ENCODE results near the gene CWC15. TPM values are rescaled to one million over a fixed set of nuclear protein-coding genes. Genes with fewer than 3 reads are reported as not detected.

Gene CWC15
- total RNA-seq, 1 experiment from 2014 or later, result 56.9 TPM

GRCh38 chr11:94975599-94975998, 2.2 kb upstream of the CWC15 start:
- Histone ChIP-seq H3F3A (ENCODE audit: low read length, unreplicated experiment) (no peaks in the 10 kb centered on the region), H3K27me3 (ENCODE audit: low read length) (no peaks in the 10 kb centered on the region), H4K20me1 (ENCODE audit: low read length) (peaks cover 6% of the 10 kb centered on the region; the same call in 1 of the 2 replicates), H3K4me1 (ENCODE audit: insufficient read depth, low read length) (peaks cover 21% of the 10 kb centered on the region), H3K79me2 (ENCODE audit: low read length) (peaks cover 35% of the 10 kb centered on the region), H3K9me2 (replicated peaks; ENCODE audit: low read length) (no peaks in the 10 kb centered on the region), H3K9me3 (ENCODE audit: low read length) (no peaks in the 10 kb centered on the region), H2AFZ (ENCODE audit: low read length) (no peak overlapping the region), H3K27ac (ENCODE audit: low read length) (no peak overlapping the region), H3K9ac (ENCODE audit: low read length) (no peak overlapping the region), H3K4me3 (ENCODE audit: low read length) (no peak overlapping the region), H3K36me3 (ENCODE audit: low read depth, low read length) (peaks cover 13% of the 10 kb centered on the region), H3K4me2 (ENCODE audit: low read length) (no peak overlapping the region)
- CTCF ChIA-PET, result no interaction called here
- TF ChIP-seq EZH2 (IDR thresholded peaks at IDR 0.05; ENCODE audit: low read length, unreplicated experiment) (no peak), EZH2phosphoT487 (IDR thresholded peaks at IDR 0.05; ENCODE audit: borderline replicate concordance, low read length) (no peak), CTCF (conservative IDR thresholded peaks at IDR 0.05; ENCODE audit: low read depth, low read length) (no peak)
- BruUV-seq (replicated peaks), result no TSS peak
- intact Hi-C loops (cut with micrococcal nuclease), result loop anchor here (10.0 kb wide), 1 partner anchor 789 kb away; no protein-coding TSS in a partner anchor
- POLR2A ChIA-PET (ENCODE audit: unreplicated experiment), result no interaction called here
- ATAC-seq (no peak), DNase-seq (no peak)

- H3F3A ChIP-seq (ENCODE audit: low read length, unreplicated experiment), result no peaks in the 10 kb centered on the region
- H3K9ac ChIP-seq (ENCODE audit: low read length), result peak overlapping the region; percentile 91
- no peak for ATAC-seq
- no peaks in the 10 kb centered on the region for H3K9me3 ChIP-seq (ENCODE audit: low read length)
- H3K79me2 ChIP-seq (ENCODE audit: low read length), result peaks cover 35% of the 10 kb centered on the region
- peak overlapping the region; percentile 96 for H2AFZ ChIP-seq (ENCODE audit: low read length)
- H3K36me3 ChIP-seq (ENCODE audit: low read depth, low read length), result peaks cover 27% of the 10 kb centered on the region
- H4K20me1 ChIP-seq (ENCODE audit: low read length), result peaks cover 6% of the 10 kb centered on the region; the same call in 1 of the 2 replicates
- POLR2A ChIA-PET (ENCODE audit: unreplicated experiment), result interaction anchor here (0.7 kb wide), 1 partner anchor 36 kb away, joined by 4 read pairs; no protein-coding TSS in a partner anchor
- H3K4me2 ChIP-seq (ENCODE audit: low read length), result peak overlapping the region; percentile 86
- BruUV-seq (replicated peaks), result no TSS peak
- H3K9me2 ChIP-seq (replicated peaks; ENCODE audit: low read length), result no peaks in the 10 kb centered on the region
- intact Hi-C loops (cut with micrococcal nuclease), result loop anchor here (5.0 to 10.0 kb wide), 3 partner anchors 202 to 1453 kb away; no protein-coding TSS in a partner anchor
- H3K27ac ChIP-seq (ENCODE audit: low read length), result no peak overlapping the region
- CTCF ChIA-PET, result interaction anchor here (1.3 kb wide), 1 partner anchor 93 kb away, joined by 3 read pairs; no protein-coding TSS in a partner anchor
- peaks cover 21% of the 10 kb centered on the region for H3K4me1 ChIP-seq (ENCODE audit: insufficient read depth, low read length)
- DNase-seq, result no peak
- no peaks in the 10 kb centered on the region for H3K27me3 ChIP-seq (ENCODE audit: low read length)
- peak overlapping the region; percentile 83 for H3K4me3 ChIP-seq (ENCODE audit: low read length)
- no peak for TF ChIP-seq CTCF (conservative IDR thresholded peaks at IDR 0.05; ENCODE audit: low read depth, low read length)
Measured at GRCh38 chr11:94974178-94974577, 822 bp upstream of the CWC15 start.

- peaks cover 42% of the 10 kb centered on the region for H3K36me3 ChIP-seq (ENCODE audit: low read depth, low read length)
- peak overlapping the region; percentile 83 for H3K4me3 ChIP-seq (ENCODE audit: low read length)
- H2AFZ ChIP-seq (ENCODE audit: low read length), result peak overlapping the region; percentile 96; the same call in 1 of the 2 replicates
- H3K9me3 ChIP-seq (ENCODE audit: low read length), result no peaks in the 10 kb centered on the region
- H3K27me3 ChIP-seq (ENCODE audit: low read length), result no peaks in the 10 kb centered on the region
- H4K20me1 ChIP-seq (ENCODE audit: low read length), result peaks cover 9% of the 10 kb centered on the region
- no peaks in the 10 kb centered on the region for H3K9me2 ChIP-seq (replicated peaks; ENCODE audit: low read length)
- ATAC-seq, result no peak
- no TSS peak for BruUV-seq (replicated peaks)
- peak overlapping the region; percentile 85 for H3K4me2 ChIP-seq (ENCODE audit: low read length)
- peak overlapping the region; percentile 91 for H3K9ac ChIP-seq (ENCODE audit: low read length)
- no peak overlapping the region for H3K27ac ChIP-seq (ENCODE audit: low read length)
- H3K79me2 ChIP-seq (ENCODE audit: low read length), result peaks cover 35% of the 10 kb centered on the region
- intact Hi-C loops (cut with micrococcal nuclease), result loop anchor here (1.0 to 10.0 kb wide), 5 partner anchors 94 to 1455 kb away; partner anchors contain the start of gene SRSF8
- H3F3A ChIP-seq (ENCODE audit: low read length, unreplicated experiment), result no peaks in the 10 kb centered on the region
- CTCF ChIA-PET, result interaction anchor here (1.0 to 1.3 kb wide), 2 partner anchors 94 to 96 kb away, joined by 3 read pairs; no protein-coding TSS in a partner anchor
- H3K4me1 ChIP-seq (ENCODE audit: insufficient read depth, low read length), result peaks cover 21% of the 10 kb centered on the region
- no peak for TF ChIP-seq CTCF (conservative IDR thresholded peaks at IDR 0.05; ENCODE audit: low read depth, low read length)
- TF ChIP-seq EZH2 (IDR thresholded peaks at IDR 0.05; ENCODE audit: low read length, unreplicated experiment), result no peak
- no peak for TF ChIP-seq EZH2phosphoT487 (IDR thresholded peaks at IDR 0.05; ENCODE audit: borderline replicate concordance, low read length)
- POLR2A ChIA-PET (ENCODE audit: unreplicated experiment), result interaction anchor here (0.6 to 0.9 kb wide), 2 partner anchors 15 to 135 kb away, joined by 3 to 5 read pairs; no protein-coding TSS in a partner anchor
- no peak for DNase-seq
Measured at GRCh38 chr11:94972700-94973098, 657 bp downstream of the CWC15 start.
